GM13977 (cell line): ENCODE results near the gene PARP1.

Source experiments
- DNase-seq: peaks from one replicate; pipeline ENCODE4 v3.0.0; 2012; ENCODE audit warnings: low spot score
- in situ Hi-C: fragments of 300-500 bp; cut with MboI; formaldehyde crosslinking; loops from one replicate; pipeline ENCODE4 v1.12.0; 2022; ENCODE audit warnings: low sequenced_read_pairs, low pct_unique_long_range_greater_than_20kb, mixed read lengths, inconsistent platforms; ENCODE audit not compliant: unreplicated experiment
- TF ChIP-seq, protein P1 (sequence below): IDR thresholded peaks from 2 replicates; pipeline ENCODE4 v1.5.1; 2012; ENCODE audit warnings: mild to moderate bottlenecking, control low read depth; ENCODE audit not compliant: insufficient read depth; ENCODE audit errors: extremely low read depth, missing control alignments

Gene PARP1

DNA sequence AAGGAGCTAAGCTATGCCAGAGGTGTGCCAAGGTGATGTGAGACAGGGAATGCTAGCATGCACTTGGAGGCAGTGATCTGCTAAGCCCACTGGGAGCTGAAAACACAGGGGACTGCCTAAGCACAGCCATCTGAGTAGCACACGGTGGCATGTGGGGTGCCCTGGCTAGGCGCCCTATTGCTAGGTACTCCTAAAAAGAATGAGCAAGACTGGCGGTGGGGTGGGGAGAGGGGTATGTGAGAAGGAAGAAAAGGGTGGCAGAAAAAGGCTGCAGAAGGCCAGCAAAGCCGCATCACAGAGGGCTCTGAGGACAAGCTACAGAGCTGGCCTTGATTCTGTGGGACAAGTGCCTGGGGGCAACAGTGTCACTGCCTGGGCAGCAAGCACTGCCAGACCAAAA is 23.9 kb downstream of the PARP1 start:
- TF ChIP-seq, protein P1, sequence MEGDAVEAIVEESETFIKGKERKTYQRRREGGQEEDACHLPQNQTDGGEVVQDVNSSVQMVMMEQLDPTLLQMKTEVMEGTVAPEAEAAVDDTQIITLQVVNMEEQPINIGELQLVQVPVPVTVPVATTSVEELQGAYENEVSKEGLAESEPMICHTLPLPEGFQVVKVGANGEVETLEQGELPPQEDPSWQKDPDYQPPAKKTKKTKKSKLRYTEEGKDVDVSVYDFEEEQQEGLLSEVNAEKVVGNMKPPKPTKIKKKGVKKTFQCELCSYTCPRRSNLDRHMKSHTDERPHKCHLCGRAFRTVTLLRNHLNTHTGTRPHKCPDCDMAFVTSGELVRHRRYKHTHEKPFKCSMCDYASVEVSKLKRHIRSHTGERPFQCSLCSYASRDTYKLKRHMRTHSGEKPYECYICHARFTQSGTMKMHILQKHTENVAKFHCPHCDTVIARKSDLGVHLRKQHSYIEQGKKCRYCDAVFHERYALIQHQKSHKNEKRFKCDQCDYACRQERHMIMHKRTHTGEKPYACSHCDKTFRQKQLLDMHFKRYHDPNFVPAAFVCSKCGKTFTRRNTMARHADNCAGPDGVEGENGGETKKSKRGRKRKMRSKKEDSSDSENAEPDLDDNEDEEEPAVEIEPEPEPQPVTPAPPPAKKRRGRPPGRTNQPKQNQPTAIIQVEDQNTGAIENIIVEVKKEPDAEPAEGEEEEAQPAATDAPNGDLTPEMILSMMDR: no peak
- no peak for DNase-seq
- in situ Hi-C loops: no loop called here

DNA sequence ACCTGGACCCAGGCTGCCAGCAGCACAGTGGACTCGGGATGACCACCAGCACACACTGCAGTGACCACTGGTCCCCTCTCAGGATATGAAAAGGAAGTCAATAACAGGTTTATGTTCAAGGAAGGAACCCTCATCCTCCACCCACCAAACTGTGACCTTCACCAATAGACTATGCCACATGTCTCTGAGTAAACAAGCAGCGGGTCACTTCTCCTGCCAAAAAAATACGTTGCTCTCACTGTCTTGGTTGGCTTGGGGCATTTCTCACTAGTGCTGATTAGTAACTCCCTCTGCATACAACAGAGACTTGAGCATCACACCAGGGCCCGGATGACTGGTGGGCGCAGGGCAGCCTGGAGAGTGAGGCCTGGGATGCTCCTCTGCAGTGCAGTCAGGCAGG is 25.9 kb downstream of the PARP1 start:
- TF ChIP-seq, protein P1: no peak
- no peak for DNase-seq
- in situ Hi-C loops: no loop called here

DNA sequence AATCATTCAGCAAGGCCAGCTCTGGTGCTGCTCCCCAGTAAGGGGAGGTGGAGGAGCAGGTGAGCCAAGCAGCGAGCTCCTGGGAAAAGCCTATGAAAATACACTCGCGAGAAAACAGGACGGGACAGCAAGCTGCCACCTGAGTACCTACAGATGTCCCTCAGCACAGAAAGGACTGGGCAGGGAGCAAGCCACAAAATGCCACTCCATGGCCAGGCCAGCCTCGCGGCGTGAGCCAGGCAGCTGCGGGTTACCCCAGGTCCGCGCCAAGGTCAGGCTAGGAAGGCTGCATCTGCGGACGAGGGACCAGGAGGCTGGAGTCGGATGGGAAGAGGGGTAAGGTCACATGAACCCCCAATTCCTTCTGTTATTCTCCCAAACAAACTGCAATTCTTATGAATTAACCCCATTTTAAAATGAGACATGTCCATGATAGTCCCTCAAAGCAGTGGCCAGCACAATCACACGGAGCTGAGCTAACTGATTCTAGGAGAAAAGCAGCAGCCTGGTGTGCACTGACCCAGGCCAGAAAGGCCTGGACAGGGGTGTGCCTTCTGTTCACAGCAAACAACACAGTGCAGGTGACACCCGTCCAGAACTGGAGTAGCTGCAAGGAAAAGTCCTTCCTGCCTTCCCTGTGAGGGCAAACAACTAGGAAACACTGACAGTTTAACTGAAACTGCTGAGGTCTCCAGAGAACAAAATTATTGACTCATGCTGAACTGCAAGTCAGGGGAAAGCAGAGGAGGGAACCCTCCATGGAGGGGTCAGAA is 26.5 kb downstream of the PARP1 start:
- no peak for DNase-seq
- in situ Hi-C loops: no loop called here
- TF ChIP-seq, protein P1: no peak

DNA sequence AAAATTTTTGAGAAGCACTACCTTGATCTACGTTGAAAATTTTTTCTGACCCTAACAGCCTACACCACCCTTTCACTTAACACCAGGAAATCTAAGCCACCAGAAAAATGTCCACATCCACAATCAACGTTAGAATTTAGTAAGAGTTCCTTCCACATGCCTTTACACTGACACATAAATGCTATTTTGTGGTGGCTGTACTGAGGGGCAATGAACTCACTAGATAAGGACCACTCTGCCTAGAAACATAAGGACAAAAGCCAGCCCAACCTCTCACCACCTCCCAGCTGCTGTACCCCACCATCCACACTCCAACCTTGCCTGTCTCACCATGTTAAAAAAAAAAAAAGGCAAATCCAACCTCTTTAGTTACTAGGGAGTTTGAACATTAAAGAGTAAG is 29.8 kb downstream of the PARP1 start:
- in situ Hi-C loops: no loop called here
- TF ChIP-seq, protein P1: no peak
- DNase-seq: no peak

DNA sequence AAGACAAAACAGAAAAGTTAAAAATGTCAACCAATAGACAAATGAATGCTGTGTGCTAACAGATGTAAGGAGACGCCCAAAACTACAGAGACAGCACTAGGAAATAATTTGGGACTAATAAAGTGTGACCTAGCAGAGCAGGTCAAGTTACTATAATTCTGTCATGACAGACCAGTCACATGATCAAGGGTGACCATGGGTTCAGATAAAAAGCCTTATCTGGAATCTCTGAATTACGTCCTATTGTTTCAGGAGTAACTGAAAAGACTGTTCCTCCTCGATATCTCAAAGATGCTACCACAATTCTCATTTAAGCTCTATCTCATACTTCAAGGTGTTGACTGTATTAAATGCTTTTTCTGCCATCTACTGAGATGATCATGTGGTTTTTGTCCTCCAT is 31.6 kb downstream of the PARP1 start:
- DNase-seq: no peak
- TF ChIP-seq, protein P1: no peak
- in situ Hi-C loops: no loop called here

DNA sequence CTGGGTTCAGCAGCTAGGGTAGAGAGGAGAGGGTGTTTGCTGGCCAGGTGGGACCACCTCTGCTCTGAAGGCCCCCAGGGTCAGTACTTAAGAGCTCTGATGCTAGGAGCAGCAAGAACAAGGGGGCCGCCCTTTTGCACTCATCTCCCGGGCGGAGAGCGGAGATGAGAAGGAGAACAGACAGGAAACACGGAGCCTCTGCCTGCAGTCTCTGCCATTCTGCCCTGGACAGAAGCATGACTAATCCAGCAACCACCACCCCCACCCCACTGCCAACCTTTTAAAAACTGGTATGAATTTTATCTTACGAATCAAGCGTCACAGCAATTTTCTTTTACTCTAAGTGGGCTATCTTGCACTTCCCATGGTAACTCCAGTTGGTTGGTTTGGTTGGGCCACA is 34.5 kb downstream of the PARP1 start:
- TF ChIP-seq, protein P1: no peak
- no peak for DNase-seq
- in situ Hi-C loops: no loop called here
